ENCODE results near the gene ENO1.

DNA sequence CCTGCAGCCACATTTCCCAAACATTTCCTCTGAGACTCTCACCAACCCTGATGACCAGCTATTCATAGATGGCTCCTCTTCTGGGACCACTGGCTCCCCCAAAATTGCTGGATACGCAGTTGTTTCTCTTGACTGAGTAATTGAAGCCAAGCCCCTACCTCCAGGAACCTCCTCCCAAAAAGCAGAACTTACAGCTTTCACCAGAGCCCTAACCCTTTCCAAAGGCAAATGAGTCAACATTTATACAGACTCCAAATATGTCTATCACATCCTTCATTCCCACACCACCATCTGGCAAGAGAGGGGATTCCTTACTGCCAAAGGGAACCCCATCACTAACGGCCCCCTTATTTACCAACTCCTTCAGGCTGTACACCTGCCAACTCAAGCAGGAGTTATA is 46.9 kb upstream of the ENO1 start:
- TF ChIP-seq, protein P1, sequence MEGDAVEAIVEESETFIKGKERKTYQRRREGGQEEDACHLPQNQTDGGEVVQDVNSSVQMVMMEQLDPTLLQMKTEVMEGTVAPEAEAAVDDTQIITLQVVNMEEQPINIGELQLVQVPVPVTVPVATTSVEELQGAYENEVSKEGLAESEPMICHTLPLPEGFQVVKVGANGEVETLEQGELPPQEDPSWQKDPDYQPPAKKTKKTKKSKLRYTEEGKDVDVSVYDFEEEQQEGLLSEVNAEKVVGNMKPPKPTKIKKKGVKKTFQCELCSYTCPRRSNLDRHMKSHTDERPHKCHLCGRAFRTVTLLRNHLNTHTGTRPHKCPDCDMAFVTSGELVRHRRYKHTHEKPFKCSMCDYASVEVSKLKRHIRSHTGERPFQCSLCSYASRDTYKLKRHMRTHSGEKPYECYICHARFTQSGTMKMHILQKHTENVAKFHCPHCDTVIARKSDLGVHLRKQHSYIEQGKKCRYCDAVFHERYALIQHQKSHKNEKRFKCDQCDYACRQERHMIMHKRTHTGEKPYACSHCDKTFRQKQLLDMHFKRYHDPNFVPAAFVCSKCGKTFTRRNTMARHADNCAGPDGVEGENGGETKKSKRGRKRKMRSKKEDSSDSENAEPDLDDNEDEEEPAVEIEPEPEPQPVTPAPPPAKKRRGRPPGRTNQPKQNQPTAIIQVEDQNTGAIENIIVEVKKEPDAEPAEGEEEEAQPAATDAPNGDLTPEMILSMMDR (IDR thresholded peaks at IDR 0.05) = no peak
- TF ChIP-seq POLR2A (IDR thresholded peaks at IDR 0.05) = no peak
